Breast epithelium (tissue), 3 donors: ENCODE measurements around the gene UBAC2.

Experiments
- CTCF ChIP-seq, 3 donors: fragments of 450-650 bp; IDR thresholded peaks; one replicate each; pipeline ENCODE4 v1.5.1; 2016 to 2017; ENCODE audit warnings: antibody characterized with exemption in 3 of 3, mild to moderate bottlenecking in 3 of 3, moderate library complexity in 3 of 3
- POLR2A ChIP-seq: fragments of 450-650 bp; IDR thresholded peaks from one replicate; pipeline ENCODE4 v1.6.1; 2016; ENCODE audit warnings: antibody characterized with exemption, mild to moderate bottlenecking, moderate library complexity
- POLR2AphosphoS5 ChIP-seq, 3 donors: sonication (generic); formaldehyde crosslinking; IDR thresholded peaks; one replicate each; pipeline ENCODE4 v1.6.1; 2017; ENCODE audit warnings: antibody characterized with exemption in 3 of 3

- TF ChIP-seq CTCF (IDR thresholded peaks at IDR 0.05) (no peak), POLR2A (no peak), POLR2AphosphoS5 (IDR thresholded peaks at IDR 0.05) (no peak)
Observed at GRCh38 chr13:99339736-99340397, 139.2 kb downstream of the UBAC2 start.
